Tibial nerve (tissue), 4 donors: ENCODE results near the gene MAP2K1.
"Not testable (repeated sequence)": the region's sequence is repeated elsewhere in the genome, so short reads cannot be mapped to it uniquely, and the experiment has no call there.

Experiments
- EP300 ChIP-seq, 2 donors: sonication (generic); formaldehyde crosslinking; IDR thresholded peaks; one replicate each; pipeline ENCODE4 v1.6.1; 2017; ENCODE audit warnings: antibody characterized with exemption in 2 of 2, mild to moderate bottlenecking in 1 of 2
- TF ChIP-seq, protein P1 (sequence below), 5 experiments: fragments of 200-600 bp in 3 of 5; fragments of 450-650 bp in 2 of 5; sonication (generic) in 3 of 5; IDR thresholded peaks; one replicate each; pipeline ENCODE4 v1.5.1; 2016 to 2019; ENCODE audit warnings: antibody characterized with exemption in 5 of 5, mild to moderate bottlenecking in 3 of 5, moderate library complexity in 2 of 5

DNA sequence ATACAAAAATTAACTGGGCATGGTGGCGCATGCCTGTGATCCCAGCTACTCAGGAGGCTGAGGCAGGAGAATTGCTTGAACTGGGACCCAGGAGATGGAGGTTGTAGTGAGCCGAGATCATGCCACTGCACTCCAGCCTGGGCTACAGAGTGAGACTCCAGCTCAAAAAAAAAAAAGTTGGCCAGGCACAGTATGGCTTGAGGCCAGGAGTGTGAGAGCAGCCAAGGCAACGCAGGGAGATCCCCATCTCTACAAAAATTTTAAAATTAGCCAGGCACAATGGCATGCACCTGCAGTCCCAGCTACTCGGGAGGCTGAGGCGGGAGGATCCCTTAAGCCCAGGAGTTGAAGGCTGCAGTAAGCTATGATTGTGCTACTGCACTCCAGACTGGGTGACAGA lies 38.2 kb upstream of the MAP2K1 start:
- TF ChIP-seq, protein P1, sequence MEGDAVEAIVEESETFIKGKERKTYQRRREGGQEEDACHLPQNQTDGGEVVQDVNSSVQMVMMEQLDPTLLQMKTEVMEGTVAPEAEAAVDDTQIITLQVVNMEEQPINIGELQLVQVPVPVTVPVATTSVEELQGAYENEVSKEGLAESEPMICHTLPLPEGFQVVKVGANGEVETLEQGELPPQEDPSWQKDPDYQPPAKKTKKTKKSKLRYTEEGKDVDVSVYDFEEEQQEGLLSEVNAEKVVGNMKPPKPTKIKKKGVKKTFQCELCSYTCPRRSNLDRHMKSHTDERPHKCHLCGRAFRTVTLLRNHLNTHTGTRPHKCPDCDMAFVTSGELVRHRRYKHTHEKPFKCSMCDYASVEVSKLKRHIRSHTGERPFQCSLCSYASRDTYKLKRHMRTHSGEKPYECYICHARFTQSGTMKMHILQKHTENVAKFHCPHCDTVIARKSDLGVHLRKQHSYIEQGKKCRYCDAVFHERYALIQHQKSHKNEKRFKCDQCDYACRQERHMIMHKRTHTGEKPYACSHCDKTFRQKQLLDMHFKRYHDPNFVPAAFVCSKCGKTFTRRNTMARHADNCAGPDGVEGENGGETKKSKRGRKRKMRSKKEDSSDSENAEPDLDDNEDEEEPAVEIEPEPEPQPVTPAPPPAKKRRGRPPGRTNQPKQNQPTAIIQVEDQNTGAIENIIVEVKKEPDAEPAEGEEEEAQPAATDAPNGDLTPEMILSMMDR (IDR thresholded peaks at IDR 0.05) = not testable (repeated sequence)
- TF ChIP-seq EP300 (IDR thresholded peaks at IDR 0.05) = not testable (repeated sequence)
